ENCODE measurements around the gene LAMP5. TPM values are rescaled to one million over a fixed set of nuclear protein-coding genes. Genes with fewer than 3 reads are reported as not detected.

The LAMP5 gene
- total RNA-seq, 4 donors from 2014 or later: not detected

DNA sequence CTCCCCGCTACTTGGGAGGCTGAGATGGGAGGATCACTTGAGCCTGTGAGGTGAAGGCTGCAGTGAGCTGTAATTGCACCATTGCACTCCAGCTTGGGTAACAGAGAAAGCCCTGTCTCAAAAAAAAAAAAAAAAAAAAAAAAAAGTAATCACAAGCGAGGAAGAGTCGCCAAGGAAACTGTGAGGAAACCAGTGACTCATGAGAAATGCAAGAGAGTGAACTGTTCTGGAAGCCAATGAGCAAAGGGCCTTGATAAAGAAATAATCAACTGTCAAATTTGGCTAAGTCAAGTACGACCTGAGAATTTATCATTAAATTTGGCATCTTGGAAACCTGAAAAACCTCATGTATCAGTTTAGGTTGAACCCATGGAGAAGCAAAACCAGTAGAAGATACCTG is 16.1 kb upstream of the LAMP5 start:
- H3K4me3 ChIP-seq: no peak overlapping the region
- intact Hi-C loops (cut with DNase I): no loop called here
- no peaks in the 10 kb centered on the region for H3K27me3 ChIP-seq
- no peaks in the 10 kb centered on the region for H3K36me3 ChIP-seq
- H3K4me1 ChIP-seq: no peaks in the 10 kb centered on the region
- H3K9me3 ChIP-seq: no peaks in the 10 kb centered on the region
- H3K27ac ChIP-seq: no peak overlapping the region
- TF ChIP-seq, protein P1, sequence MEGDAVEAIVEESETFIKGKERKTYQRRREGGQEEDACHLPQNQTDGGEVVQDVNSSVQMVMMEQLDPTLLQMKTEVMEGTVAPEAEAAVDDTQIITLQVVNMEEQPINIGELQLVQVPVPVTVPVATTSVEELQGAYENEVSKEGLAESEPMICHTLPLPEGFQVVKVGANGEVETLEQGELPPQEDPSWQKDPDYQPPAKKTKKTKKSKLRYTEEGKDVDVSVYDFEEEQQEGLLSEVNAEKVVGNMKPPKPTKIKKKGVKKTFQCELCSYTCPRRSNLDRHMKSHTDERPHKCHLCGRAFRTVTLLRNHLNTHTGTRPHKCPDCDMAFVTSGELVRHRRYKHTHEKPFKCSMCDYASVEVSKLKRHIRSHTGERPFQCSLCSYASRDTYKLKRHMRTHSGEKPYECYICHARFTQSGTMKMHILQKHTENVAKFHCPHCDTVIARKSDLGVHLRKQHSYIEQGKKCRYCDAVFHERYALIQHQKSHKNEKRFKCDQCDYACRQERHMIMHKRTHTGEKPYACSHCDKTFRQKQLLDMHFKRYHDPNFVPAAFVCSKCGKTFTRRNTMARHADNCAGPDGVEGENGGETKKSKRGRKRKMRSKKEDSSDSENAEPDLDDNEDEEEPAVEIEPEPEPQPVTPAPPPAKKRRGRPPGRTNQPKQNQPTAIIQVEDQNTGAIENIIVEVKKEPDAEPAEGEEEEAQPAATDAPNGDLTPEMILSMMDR (IDR thresholded peaks at IDR 0.05): no peak
- no peak for TF ChIP-seq POLR2A (IDR thresholded peaks at IDR 0.05)
- DNase-seq: no peak
- 50 to 72% methylated on average over 3 to 4 of the region's 4 CpGs for WGBS, 2 donors

GRCh38 chr20:9499126-9499899 is 15.1 kb upstream of the LAMP5 start:
- intact Hi-C loops (cut with DNase I): no loop called here

GRCh38 chr20:9500121-9500520 is 14.3 kb upstream of the LAMP5 start:
- Histone ChIP-seq H3K4me1 (no peaks in the 10 kb centered on the region), H3K4me3 (no peak overlapping the region), H3K27me3 (peaks cover 0 to 5% (median 0%) of the 10 kb centered on the region in 4 donors), H3K27ac (no peak overlapping the region), H3K9me3 (no peaks in the 10 kb centered on the region), H3K36me3 (no peaks in the 10 kb centered on the region)
- 17 to 18% methylated on average over 2 of the region's 2 CpGs for WGBS, 2 donors
- DNase-seq: no peak
- intact Hi-C loops (cut with DNase I): no loop called here
- no peak for TF ChIP-seq POLR2A (IDR thresholded peaks at IDR 0.05)
- TF ChIP-seq, protein P1 (IDR thresholded peaks at IDR 0.05): no peak

More at GRCh38 chr20:9499126-9499899, 15.1 kb upstream of the LAMP5 start:
- H3K36me3 ChIP-seq: no peaks in the 10 kb centered on the region
- no peak for DNase-seq
- 86 to 89% methylated on average over 5 of the region's 5 CpGs for WGBS, 2 donors
- H3K27ac ChIP-seq: no peak overlapping the region
- no peak overlapping the region for H3K4me3 ChIP-seq
- TF ChIP-seq, protein P1 (IDR thresholded peaks at IDR 0.05): no peak
- no peak for TF ChIP-seq POLR2A (IDR thresholded peaks at IDR 0.05)
- H3K9me3 ChIP-seq: no peaks in the 10 kb centered on the region
- H3K4me1 ChIP-seq: no peaks in the 10 kb centered on the region
- H3K27me3 ChIP-seq: no peaks in the 10 kb centered on the region

DNA sequence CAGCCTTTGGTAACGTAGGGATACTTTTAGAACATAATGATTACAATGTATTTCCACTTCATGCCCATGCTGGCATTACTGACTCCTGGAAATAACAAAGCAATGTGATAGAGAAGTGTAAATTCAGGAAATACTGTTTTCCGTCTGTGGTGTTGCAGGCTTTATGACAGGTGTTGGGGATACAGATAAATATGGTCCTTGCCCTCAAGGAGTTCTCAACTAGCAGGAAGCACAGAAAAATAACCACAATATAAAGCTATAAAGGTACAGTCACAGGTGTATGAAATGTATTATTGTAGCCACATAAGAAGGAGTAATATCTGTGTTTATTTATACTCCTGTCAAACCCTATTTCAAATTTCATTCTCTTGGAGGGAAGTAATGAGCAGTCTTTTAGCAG is 12.9 kb upstream of the LAMP5 start:
- H3K27ac ChIP-seq: no peak overlapping the region
- TF ChIP-seq POLR2A (IDR thresholded peaks at IDR 0.05): no peak
- TF ChIP-seq, protein P1 (IDR thresholded peaks at IDR 0.05): no peak
- intact Hi-C loops (cut with DNase I): no loop called here

GRCh38 chr20:9503526-9504245 is 10.7 kb upstream of the LAMP5 start:
- Histone ChIP-seq H3K27ac (no peak overlapping the region), H3K9me3 (no peaks in the 10 kb centered on the region), H3K4me1 (peaks cover 0 to 26% (median 5%) of the 10 kb centered on the region in 3 donors), H3K4me3 (no peak overlapping the region), H3K27me3 (peaks cover 0 to 41% (median 9%) of the 10 kb centered on the region in 4 donors), H3K36me3 (no peaks in the 10 kb centered on the region)
- intact Hi-C loops (cut with DNase I): no loop called here
- DNase-seq: no peak
- no peak for TF ChIP-seq POLR2A (IDR thresholded peaks at IDR 0.05)
- TF ChIP-seq, protein P1 (IDR thresholded peaks at IDR 0.05): no peak
- 41 to 49% methylated on average over 9 of the region's 9 CpGs for WGBS, 2 donors

More for the DNA sequence above, 12.9 kb upstream of the LAMP5 start:
- Histone ChIP-seq H3K4me3 (no peak overlapping the region), H3K27me3 (peaks cover 0 to 19% (median 2%) of the 10 kb centered on the region in 4 donors), H3K9me3 (no peaks in the 10 kb centered on the region), H3K36me3 (no peaks in the 10 kb centered on the region), H3K4me1 (peaks cover 0 to 5% (median under 1%) of the 10 kb centered on the region in 3 donors)
- no peak for DNase-seq
- 64 to 67% methylated on average over 2 of the region's 2 CpGs for WGBS, 2 donors

Measured in esophagus squamous epithelium (tissue), 5 donors.